Epithelial cell of proximal tubule (primary cell): ENCODE data around the gene DDX31. TPM values are rescaled to one million over a fixed set of nuclear protein-coding genes. Genes with fewer than 3 reads are reported as not detected.
"Not testable (repeated sequence)": the region's sequence is repeated elsewhere in the genome, so short reads cannot be mapped to it uniquely, and the experiment has no call there.

Experiments
- DNase-seq: peaks from one replicate; pipeline ENCODE4 v3.0.0-alpha.2; 2011; ENCODE audit warnings: low read depth
- H3K4me3 ChIP-seq: 2 replicates; pipeline ENCODE4 v1.5.1; 2011; ENCODE audit warnings: low read depth, mild to moderate bottlenecking, low read length
- CTCF ChIP-seq: conservative IDR thresholded peaks from 2 replicates; pipeline ENCODE4 v1.5.1; 2012; ENCODE audit warnings: low read depth, mild to moderate bottlenecking, low read length
- total RNA-seq: library from RNA; depleted of rRNA; stranded (reverse); fragments of >200 nt; gene quantifications from 2 replicates; pipeline ENCODE4 v1.2.3, GENCODE V29; 2015

DDX31 gene
- total RNA-seq, 1 donor from 2014 or later: 8.1 TPM

- TF ChIP-seq CTCF: no peak
- no peak for DNase-seq
- H3K4me3 ChIP-seq: no peak overlapping the region
Observed at GRCh38 chr9:132575811-132576210, 94.0 kb downstream of the DDX31 start.

- no peak overlapping the region for H3K4me3 ChIP-seq
- DNase-seq: no peak
- TF ChIP-seq CTCF: peak; percentile 83
Observed at GRCh38 chr9:132575005-132575609, 94.7 kb downstream of the DDX31 start.

DNA sequence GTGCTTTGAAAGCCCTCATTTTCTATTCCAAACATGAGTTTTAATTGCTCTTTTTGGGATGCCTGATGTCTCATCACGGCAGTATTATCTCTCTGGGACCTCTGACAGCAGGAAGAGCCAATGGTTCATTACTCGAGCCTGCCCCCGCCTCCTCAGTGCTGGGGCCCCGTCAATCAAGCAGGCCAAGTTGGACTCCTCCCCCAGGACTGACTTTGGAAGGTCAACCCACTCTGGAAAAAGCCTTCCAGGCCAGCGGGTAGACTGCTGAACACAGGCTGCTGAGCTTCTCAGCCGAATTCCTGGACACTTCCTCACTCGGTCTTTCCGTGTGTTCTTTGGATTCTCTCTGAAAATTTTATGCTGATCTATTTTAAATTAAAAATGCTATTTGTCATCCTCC lies 96.9 kb downstream of the DDX31 start:
- no peak for TF ChIP-seq CTCF
- H3K4me3 ChIP-seq: no peak overlapping the region
- DNase-seq: no peak

- no peak for TF ChIP-seq CTCF
- no peak for DNase-seq
- H3K4me3 ChIP-seq: no peak overlapping the region
Observed at GRCh38 chr9:132571806-132572600, 97.8 kb downstream of the DDX31 start.

- not testable (repeated sequence) for H3K4me3 ChIP-seq, DNase-seq
Observed at GRCh38 chr9:132568787-132569186, 101.0 kb downstream of the DDX31 start.

DNA sequence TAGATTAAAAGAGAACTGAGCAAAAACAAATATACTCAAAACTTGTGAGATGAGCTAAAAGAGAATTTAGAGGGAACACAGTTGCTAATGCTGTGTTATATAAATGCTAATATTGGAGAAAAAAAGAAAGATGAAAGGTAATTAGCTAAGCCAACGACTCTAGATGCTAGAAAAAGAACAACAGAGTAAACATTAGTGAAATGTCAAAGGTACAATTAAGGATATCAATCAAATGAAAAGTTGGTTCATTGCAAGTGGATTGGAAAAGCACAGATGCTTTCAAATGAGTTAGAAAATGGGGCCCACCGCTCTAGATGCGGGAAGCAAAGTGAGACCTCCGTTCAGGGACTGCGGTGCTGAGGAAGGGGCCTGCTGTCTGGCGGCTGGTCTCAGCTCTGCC lies 105.3 kb downstream of the DDX31 start:
- DNase-seq: no peak
- TF ChIP-seq CTCF: no peak
- H3K4me3 ChIP-seq: no peak overlapping the region

GRCh38 chr9:132562306-132562573 lies 107.5 kb downstream of the DDX31 start:
- no peak for DNase-seq
- no peak overlapping the region for H3K4me3 ChIP-seq

More at GRCh38 chr9:132562306-132562573, 107.5 kb downstream of the DDX31 start:
- no peak for TF ChIP-seq CTCF
